ENCODE measurements around the gene MED27.

DNA sequence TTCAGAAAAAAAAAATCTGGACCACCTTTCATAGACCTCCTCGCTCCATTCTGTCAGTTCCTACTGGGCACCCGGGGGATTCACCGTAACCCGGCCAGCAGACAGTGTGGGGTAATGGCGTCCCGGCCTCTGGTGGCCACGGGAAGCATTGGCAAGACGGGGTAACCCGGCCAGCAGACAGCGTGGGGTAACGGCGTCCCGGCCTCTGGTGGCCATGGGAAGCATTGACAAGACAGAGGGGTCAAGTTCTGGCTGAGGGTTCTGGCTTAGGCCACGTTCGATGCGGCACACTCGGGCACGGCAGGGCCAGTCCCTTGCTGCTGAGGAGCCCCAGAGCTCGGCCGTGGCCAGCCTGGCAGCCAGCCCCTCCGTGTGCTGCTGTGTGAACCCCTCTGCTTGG lies 223.6 kb downstream of the MED27 start:
- no peak for TF ChIP-seq CTCF (IDR thresholded peaks at IDR 0.05; ENCODE audit: insufficient read depth, low read length)
- TF ChIP-seq, protein P1, sequence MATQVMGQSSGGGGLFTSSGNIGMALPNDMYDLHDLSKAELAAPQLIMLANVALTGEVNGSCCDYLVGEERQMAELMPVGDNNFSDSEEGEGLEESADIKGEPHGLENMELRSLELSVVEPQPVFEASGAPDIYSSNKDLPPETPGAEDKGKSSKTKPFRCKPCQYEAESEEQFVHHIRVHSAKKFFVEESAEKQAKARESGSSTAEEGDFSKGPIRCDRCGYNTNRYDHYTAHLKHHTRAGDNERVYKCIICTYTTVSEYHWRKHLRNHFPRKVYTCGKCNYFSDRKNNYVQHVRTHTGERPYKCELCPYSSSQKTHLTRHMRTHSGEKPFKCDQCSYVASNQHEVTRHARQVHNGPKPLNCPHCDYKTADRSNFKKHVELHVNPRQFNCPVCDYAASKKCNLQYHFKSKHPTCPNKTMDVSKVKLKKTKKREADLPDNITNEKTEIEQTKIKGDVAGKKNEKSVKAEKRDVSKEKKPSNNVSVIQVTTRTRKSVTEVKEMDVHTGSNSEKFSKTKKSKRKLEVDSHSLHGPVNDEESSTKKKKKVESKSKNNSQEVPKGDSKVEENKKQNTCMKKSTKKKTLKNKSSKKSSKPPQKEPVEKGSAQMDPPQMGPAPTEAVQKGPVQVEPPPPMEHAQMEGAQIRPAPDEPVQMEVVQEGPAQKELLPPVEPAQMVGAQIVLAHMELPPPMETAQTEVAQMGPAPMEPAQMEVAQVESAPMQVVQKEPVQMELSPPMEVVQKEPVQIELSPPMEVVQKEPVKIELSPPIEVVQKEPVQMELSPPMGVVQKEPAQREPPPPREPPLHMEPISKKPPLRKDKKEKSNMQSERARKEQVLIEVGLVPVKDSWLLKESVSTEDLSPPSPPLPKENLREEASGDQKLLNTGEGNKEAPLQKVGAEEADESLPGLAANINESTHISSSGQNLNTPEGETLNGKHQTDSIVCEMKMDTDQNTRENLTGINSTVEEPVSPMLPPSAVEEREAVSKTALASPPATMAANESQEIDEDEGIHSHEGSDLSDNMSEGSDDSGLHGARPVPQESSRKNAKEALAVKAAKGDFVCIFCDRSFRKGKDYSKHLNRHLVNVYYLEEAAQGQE (IDR thresholded peaks at IDR 0.05; ENCODE audit: insufficient replicate concordance, low read depth): no peak
- no peak for TF ChIP-seq POLR2AphosphoS5 (IDR thresholded peaks at IDR 0.05; ENCODE audit: low read depth)
- TF ChIP-seq GABPA (IDR thresholded peaks at IDR 0.05; ENCODE audit: low read depth): no peak

Data from HL-60 (cell line).